ENCODE results near the gene TTPAL.

DNA sequence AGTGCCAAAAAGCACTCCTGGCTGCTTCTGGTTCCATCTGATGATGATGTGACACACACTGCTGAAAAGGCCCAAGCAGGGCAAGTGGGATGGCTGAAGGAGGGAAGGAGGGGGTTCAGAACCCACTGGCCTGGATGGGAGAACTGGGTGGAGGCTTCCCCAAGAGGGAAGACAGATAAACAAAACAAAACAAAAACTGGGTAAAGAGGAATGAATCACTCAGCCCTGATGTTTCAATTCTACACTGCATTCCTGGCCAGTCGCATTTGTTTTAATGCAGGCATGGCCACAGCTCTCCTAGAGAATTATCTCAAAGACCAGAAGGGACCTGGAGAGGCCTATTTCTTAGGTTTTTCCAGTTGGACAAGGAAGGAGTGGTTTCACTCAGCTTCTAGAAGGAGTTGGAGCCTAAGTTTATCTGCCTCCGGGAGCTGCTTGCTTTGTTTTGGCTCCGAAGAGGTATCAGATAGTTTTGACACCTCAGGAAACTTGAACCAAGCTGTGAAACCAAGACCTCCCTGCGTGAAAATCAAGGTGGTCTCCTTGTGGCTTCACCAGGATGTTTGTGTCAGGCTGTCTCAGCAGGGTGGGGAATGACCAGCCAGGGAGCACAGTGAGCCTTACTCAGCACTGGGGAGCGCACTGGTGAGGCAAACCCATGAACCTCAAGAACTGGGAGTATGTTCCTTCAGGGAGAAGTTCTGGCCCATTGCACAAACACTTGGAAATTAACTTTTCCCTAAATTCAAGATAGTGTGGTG is 16.1 kb downstream of the TTPAL start:
- TF ChIP-seq, protein P1, sequence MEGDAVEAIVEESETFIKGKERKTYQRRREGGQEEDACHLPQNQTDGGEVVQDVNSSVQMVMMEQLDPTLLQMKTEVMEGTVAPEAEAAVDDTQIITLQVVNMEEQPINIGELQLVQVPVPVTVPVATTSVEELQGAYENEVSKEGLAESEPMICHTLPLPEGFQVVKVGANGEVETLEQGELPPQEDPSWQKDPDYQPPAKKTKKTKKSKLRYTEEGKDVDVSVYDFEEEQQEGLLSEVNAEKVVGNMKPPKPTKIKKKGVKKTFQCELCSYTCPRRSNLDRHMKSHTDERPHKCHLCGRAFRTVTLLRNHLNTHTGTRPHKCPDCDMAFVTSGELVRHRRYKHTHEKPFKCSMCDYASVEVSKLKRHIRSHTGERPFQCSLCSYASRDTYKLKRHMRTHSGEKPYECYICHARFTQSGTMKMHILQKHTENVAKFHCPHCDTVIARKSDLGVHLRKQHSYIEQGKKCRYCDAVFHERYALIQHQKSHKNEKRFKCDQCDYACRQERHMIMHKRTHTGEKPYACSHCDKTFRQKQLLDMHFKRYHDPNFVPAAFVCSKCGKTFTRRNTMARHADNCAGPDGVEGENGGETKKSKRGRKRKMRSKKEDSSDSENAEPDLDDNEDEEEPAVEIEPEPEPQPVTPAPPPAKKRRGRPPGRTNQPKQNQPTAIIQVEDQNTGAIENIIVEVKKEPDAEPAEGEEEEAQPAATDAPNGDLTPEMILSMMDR (conservative IDR thresholded peaks at IDR 0.05) = no peak
- no peak for TF ChIP-seq EZH2 (IDR thresholded peaks at IDR 0.05; ENCODE audit: low read depth)

All from PC-9 (cell line).